Activated CD4-positive, alpha-beta T cell treated with anti-CD3 and anti-CD28 coated beads for 4 hours (primary cell): ENCODE results near the gene QRICH1.

Experiments used
- DNase-seq, 2 donors: peaks; one replicate each; pipeline ENCODE4 v3.0.0-alpha.2; 2020

Gene QRICH1

DNA sequence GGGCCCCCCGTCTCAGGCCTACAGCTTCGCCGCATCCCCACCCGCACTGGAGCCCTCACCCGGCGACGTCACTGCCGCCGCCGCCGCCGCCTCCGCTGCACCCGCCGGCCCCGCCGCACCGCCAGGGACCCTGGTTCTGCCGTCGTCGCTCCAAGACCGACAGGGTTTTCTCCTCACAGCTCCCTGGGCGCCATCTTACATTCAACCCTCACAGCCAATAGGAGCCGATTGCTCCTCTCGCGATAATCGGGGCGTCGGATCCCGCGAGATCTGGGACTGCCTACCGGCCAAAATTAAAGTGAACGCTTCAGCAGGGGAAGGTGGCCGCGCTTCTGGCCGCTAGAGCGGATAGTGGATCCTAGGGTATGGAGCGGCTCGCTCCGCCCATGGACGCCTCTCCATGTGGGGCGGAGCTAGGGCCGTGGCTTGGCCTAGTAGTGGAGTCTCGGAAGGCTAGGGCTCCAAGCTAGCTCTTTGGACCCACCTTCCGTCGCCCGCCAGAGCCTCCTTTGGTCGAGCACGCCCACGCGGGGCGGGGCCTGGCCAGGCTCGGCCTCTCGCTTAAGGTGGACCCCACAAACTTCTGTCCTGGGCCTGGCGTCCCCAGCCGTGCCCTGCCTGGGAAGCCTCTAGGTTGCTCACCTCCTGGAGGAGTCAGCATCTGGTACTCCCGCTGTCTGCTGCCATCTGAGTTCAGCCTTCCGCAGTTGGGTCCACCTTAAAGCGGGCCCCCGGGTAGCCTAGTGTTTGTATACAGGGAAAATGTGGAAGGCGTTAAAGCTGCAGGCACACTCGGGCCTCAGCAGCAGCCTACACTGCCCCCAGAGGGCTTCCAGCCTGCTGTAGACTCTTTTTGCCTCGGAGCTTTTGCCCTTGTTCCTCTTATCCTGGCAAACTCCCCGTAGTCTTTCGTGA is at the start of gene QRICH1:
QRICH1 (minus strand) TSS at position 219 of the 915 bp plus-strand sequence. CDS start 17,054 bp downstream, outside the sequence.
- peak; percentile 94 to 97 for DNase-seq

GRCh38 chr3:49140080-49140479 is 46.2 kb upstream of the QRICH1 start:
- no peak for DNase-seq

GRCh38 chr3:49135499-49135898 is 41.6 kb upstream of the QRICH1 start:
- DNase-seq, result no peak

DNA sequence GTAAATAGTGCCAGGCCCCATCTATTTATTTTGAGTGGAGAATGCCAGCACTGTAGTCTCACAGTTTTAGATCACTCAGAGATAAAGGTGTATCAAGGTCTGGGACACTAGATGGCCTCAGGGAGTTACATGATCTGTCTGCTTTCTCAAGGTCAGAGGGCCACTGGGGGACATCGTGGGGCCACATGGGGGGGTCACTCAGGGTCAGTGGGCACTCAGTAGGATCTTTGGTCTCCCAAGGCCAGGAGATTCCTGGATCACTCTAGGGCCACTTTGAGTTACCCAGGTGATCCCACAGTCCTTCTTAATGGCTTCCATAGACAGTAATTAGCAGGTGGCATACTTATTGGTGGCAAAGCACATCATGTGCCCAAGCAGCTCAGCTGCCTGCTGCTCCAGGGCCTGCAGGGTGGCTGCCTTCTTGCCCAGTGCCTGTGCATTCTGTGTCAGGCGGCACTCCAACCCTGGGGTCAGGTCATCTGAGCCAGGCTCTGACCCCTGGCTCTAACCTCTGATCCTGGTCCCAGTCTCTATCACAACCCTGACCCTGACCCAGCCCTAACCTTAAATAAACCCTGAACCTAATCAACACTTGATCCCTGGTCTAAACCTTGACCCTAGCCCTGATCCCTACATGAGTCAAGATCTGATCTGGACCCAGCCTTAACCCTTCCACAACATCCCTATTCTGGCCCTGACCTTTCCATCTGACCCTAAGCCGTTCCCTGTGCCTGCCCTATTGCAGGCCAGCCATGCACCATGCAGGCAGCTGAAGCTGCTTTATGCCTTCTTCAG is 40.8 kb upstream of the QRICH1 start:
- no peak for DNase-seq

DNA sequence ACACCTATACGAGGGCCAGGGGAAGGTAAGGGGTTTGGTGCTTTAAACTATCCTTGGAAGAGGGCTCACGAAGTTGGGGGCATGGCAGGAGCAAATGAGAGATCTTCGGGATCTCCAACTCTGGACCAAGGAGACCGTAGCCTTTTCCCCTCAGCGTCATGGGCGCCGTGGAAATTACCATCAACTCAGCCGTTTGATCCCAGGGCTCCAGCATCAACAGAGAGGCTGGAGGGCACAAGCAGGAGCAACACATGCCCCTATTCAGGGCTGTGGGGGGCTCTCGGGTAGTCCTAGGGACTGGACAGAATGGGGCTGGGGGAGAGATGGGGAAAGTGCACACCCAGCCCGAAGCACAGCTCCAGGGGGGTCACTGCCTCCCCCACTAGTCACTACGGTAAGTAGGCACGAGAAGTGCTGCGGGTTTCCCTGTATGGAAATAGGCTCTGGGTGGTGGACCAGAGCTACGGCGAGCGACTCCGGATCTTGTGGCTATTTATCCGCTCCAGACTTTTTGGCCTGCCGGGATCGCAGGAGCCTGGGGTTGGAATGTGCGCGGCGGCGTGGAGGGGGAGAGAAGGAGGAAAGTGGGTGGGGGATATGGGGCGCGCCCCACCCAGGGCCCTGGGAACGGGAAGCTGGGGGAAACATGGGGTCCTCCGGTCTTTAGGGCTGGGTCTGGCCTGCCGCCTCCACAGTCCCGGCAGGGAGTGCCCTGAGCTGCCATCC is 39.5 kb upstream of the QRICH1 start:
- no peak for DNase-seq

GRCh38 chr3:49132437-49133225 is 38.8 kb upstream of the QRICH1 start, which contains the start of gene LAMB2:
TSS of gene LAMB2 (minus strand) at chr3:49133050. CDS start at chr3:49132867, 183 bp downstream.
- DNase-seq, result no peak

- DNase-seq, result no peak
These were observed 38.2 kb upstream of the QRICH1 start for GRCh38 chr3:49132073-49132436.

DNA sequence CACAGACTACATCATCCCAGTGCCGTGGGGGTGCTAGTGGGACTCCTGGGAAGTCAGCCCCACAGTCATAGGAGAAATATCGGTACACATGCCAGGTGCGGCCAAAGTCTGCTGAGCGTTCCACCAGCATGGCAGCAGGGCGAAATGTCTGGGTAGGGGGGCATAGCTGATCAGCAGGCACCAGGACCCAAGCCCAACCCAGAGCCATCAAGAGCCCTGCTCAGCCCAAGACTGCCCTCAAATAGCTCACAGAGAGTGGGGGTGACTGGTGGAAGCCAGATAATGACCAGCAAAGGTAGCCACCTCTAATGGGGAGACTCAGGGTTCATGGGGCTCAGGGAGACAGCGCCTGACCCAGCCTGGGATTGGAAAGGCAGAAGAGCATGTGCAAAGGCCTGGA is 37.7 kb upstream of the QRICH1 start:
- no peak for DNase-seq

DNA sequence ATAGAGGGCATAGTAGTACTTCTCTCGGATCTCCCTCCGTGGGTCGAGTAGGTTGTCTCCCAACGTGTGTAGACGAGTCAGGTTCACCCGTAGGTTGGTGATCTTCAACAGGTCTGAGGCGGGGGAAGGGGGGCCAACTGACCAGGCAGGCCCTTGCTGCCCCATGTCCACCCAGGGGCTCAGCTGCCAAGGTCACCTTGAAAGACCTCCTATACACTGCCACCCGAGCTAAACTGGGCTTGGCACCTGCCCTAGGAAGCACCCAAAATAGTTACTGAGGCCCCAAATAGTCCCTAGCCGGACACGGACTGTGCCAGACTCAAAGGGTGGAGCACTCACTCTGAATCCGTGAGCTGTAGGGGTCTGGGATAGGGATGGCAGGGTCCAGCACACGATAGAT is 37.2 kb upstream of the QRICH1 start:
- no peak for DNase-seq

DNA sequence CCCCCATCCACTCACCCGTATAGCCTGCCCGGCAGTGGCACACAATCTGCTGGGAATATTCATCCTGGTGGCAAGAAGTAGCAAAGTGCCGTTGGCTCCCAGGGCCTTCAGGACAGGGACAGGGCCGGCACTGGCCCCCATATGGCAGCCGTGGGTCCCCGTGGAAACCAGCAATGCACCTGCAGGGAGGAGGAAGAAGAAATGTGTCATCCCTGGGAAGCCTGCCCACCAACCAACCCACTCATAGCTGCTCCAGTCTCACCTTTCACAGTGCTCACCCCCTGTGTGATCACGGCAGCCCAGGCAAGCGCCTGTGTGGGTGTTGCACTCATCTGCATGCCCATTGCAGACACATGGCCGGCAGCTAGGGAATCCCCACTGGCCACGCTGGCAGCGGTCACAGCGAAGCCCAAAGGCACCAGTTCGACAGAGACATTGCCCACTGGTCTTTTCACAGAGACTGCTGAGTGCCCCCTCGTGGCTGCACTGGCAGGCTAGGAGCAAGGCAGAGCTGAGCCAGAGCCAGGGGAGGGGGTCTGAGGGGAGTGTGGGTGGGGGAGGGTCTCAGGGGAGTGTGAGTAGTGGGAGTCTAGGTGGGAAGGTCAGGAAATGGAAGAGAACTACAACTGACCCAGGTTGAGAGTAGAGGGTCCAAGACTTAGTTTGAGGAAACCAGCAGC is 31.3 kb upstream of the QRICH1 start:
- DNase-seq, result no peak

GRCh38 chr3:49124203-49124602 is 30.3 kb upstream of the QRICH1 start:
- DNase-seq, result no peak

DNA sequence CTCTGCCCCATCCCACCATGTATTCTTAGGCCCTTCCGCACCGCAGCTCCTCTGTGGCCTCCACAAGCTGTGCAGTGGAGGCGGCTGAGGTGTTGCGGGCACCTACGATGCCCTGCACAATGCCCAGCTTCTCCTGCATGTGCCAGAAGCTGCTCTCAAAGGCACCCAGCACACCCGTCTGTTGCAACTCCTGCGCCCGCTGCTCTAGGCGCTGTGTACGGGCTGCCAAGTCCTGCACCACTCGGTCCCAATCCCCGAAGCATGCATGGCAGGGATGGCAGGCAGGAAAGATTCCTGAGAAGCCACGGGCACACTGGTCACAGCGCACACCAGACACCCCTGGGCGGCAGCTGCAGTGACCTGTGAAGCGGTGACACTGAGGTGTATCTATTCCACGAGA is 29.8 kb upstream of the QRICH1 start:
- no peak for DNase-seq

DNA sequence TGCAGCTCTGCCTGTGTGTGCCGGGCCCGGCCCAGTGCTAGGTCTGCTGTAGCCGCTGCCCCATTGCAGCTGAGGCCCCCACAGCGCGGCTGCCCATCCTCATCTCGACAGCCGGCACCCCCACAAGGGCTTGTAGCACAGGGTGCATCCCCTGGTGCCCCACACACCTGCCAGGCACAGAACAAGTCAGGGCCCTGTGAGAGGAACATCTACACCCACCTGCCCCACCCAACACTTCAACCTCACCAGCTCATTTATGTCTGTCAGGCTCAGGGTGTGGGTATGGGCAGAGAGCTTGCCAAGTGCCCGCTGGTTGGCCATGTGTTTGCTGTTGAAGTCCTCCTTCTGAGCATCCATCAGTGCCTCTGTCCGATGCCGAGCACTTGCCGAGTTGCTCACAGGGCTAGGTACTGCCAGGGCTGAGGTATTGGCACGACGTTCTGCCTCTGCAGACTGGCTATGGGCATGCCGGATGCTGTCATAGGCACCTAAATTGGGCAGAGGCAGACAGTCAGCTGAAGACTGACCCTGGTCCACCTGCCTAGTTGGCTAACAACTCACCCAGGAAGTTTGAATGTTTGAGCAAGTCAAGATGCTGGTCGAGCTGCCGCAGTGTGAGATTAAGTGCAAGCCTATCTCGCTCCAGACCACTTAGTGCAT is 29.1 kb upstream of the QRICH1 start:
- DNase-seq, result no peak

DNA sequence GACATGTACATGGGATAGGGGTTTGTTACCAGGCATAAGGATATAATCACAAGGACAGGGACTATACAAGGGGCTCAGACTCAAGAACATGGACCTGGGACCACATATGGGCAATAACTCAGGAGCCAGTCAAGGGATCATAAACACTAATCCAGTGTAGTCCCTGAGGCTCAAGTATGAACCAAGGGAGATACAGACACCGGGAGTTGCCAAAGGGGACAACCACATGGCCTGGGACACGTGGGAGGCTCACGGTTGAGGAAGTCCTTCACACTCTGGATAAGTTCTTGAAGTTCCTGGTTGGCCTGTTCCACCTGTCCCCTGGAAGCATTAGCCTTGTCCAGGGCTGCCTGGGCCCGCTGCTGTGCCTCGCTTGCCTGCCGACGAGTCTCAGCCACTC is 28.6 kb upstream of the QRICH1 start:
- no peak for DNase-seq

- no peak for DNase-seq
These were observed 28.2 kb upstream of the QRICH1 start for GRCh38 chr3:49122022-49122421.

GRCh38 chr3:49121132-49121736 is 27.4 kb upstream of the QRICH1 start:
- DNase-seq, result no peak

DNA sequence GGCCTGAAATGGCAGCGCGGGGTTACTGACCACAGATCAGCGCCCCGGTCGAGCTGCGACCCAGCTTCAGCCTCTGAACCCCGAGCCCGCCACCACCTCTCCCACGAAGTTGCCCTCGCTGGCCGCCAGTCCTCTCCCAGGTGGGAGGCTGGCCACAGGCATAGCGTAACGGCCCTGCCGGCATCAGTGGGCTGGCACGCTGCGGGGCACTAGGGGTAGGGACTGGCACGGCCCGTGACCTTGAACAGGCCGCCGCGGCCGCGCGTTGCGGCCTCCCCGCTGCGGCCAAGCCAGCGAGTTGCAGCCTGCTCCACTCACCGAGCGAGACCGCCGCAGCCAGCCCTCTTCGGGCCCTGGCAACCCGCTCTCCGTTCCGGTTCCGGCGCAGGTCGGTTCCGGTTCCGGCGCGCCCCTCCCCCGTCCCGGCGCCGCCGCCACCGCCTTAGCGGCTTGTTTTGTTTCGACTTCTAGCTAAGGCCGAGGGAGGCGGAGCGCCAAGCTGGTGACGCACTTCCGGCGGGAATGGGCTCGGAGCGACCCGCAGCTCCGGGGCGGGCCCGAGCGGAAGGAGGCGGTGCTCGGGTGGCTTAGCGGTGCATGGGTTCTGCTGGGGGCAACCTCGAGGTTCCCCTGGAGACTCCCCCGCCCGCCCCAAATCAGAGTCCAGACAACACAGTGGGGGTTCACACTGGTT is 26.7 kb upstream of the QRICH1 start, which contains the start of gene USP19:
USP19 (minus strand) TSS at position 386 of the 694 bp plus-strand sequence. CDS start 1,678 bp downstream, outside the sequence.
- DNase-seq, result peak; percentile 89 to 91

- no peak for DNase-seq
These were observed 26.2 kb upstream of the QRICH1 start for GRCh38 chr3:49120096-49120437.

DNA sequence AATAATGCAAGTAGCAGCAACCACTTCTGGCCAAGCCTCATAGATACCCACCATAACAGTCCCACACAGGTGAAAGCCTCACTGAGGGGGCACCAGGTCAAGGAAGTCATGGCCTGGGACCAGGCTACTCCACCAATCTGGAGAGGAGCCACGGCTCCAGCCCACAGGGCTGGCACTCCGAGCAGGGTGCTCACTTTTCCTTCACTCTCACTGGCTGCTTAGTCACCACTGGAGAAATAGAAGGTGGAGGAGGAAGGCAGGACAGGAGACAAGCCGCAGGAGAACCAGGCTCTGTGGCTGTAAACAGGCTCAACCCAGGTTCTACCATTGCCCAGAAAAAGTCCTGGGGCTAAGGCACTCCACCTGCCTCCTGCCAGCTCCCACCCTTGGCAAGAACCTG is 25.6 kb upstream of the QRICH1 start:
- no peak for DNase-seq

GRCh38 chr3:49119036-49119435 is 25.2 kb upstream of the QRICH1 start:
- no peak for DNase-seq
